Activated T-cell treated with anti-CD3 and anti-CD28 coated beads, Interleukin-2, amount 50 U/mL, for 48 hours (primary cell): Measurements from ENCODE around the gene APOC3.

Experiments used
- DNase-seq, 2 experiments: peaks; one replicate each; pipeline ENCODE4 v3.0.0-alpha.2; 2020

Gene APOC3

DNA sequence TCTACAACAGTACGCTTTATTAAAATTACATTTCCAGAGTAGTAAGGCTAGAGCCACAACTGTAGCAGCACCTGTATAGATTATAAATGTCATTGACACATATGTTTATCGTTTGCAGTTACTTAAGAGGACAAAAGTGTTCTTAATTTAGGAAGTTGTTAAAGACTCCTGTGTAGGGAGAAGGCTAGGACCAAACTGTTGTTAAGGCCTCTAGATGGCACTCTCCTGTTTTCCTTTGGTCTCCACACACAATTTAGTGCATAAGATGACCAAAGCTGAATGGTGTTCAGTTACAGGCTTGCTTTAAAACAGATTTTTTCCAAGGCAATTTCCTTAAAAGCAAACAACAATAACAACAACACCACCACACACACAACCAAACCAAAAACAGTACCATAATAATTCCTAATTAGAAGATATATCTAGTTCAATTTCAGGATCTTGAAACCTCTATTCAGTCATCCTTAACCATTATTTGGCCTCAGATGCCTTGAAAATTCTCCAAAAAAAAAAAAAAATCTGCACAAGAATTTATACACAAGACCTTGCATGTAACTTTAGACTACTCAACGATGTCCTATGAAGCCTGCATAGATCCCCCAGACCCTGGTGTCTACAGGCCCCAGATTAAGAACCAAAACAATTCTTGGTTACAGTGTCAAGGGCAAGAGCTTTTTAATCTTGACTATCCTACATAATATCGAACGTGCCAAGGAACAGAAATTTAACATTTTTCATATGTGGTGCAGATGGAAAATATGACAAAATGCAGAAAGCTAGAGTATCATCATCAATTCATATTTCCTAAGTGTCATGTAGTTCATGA lies 50.3 kb downstream of the APOC3 start:
- no peak for DNase-seq

DNA sequence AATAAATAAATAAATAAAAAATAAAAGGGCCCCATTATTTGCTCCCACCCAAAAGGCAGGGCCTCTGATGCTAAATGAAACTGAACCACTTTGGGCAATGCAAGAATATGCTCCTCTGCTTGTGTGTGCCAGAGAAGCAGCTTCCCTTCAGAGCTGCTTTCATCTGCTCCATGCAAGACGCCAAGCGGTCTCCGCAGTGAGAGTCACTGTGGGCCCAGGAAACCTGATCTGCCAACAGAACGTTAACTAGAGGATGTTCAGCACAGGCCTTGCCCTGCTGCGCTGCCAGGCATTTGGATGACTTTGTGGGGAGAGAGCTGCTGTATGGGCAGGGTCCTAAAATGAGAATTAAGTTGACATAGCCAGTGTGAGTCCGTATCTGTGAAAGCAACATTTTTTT lies 51.4 kb downstream of the APOC3 start:
- DNase-seq: no peak

DNA sequence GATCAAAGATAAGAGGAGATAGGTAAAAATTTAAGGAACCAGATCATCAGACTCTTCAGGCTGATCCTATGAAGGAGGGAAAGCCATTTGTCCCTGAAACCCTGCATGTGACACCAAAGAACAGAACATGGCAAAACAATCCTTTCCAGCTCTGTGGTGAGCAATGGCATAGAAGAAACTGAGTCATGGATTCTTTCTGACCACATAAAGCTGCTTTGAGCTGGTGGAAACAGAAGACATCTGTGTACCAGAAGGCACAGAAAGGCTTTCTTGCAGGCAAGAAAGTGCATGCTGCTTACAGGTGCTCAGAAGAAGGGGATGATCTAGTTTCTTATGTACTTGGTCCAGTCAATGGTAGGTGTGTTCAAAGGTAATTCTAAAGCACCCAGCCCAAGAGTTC lies 52.7 kb downstream of the APOC3 start:
- peak in 1 of 2 experiments; percentile 22 for DNase-seq
